Natural killer cell (primary cell): ENCODE data around the gene LHFPL2. TPM values are rescaled to one million over a fixed set of nuclear protein-coding genes. Genes with fewer than 3 reads are reported as not detected.

Source experiments
- ATAC-seq, 3 donors: fragments of 150-1000 bp in 2 of 3; fragments of 200-7000 bp in 1 of 3; cut with Tn5 transposase; 1 replicate in 1 of 3; 2 replicates in 2 of 3; pipeline ENCODE4 v1.10.0; 2021; ENCODE audit warnings: mild to moderate bottlenecking in 2 of 3, moderate library complexity in 2 of 3
- DNase-seq, 2 donors: peaks; one replicate each; pipeline versions ENCODE4 v3.0.0 to v3.0.0-alpha.2; 2013 to 2021; ENCODE audit warnings: mixed read lengths in 1 of 2
- H3K27ac ChIP-seq: one replicate; pipeline ENCODE4 v1.5.1; 2013; ENCODE audit warnings: mild to moderate bottlenecking, low read length
- H3K27me3 ChIP-seq: one replicate; pipeline ENCODE4 v1.6.1; 2013; ENCODE audit warnings: low read length; ENCODE audit not compliant: control insufficient read depth, insufficient read depth
- H3K36me3 ChIP-seq: one replicate; pipeline ENCODE4 v1.6.1; 2013; ENCODE audit warnings: low read length; ENCODE audit not compliant: control insufficient read depth, insufficient read depth
- H3K4me1 ChIP-seq: one replicate; pipeline ENCODE4 v1.6.1; 2013; ENCODE audit warnings: low read length; ENCODE audit not compliant: control insufficient read depth, insufficient read depth
- H3K4me3 ChIP-seq: one replicate; pipeline ENCODE4 v1.5.1; 2013; ENCODE audit warnings: low read length
- H3K9me3 ChIP-seq: one replicate; pipeline ENCODE4 v1.6.1; 2013; ENCODE audit warnings: low read length; ENCODE audit not compliant: control insufficient read depth, insufficient read depth
- H3K27ac Mint-ChIP-seq, 2 donors: one replicate each; pipeline ENCODE4 v1.8.0; 2022; ENCODE audit warnings: mild to moderate bottlenecking in 2 of 2, mixed read lengths in 2 of 2, moderate library complexity in 1 of 2
- H3K27me3 Mint-ChIP-seq, 2 donors: one replicate each; pipeline ENCODE4 v1.8.0; 2022; ENCODE audit warnings: low read depth in 2 of 2, mixed read lengths in 2 of 2
- H3K36me3 Mint-ChIP-seq: one replicate; pipeline ENCODE4 v1.8.0; 2022; ENCODE audit warnings: mixed read lengths
- H3K4me1 Mint-ChIP-seq, 2 donors: one replicate each; pipeline ENCODE4 v1.8.0; 2022; ENCODE audit warnings: mixed read lengths in 2 of 2
- H3K4me3 Mint-ChIP-seq: one replicate; pipeline ENCODE4 v1.8.0; 2022; ENCODE audit warnings: mild to moderate bottlenecking, moderate library complexity, mixed read lengths
- H3K9me3 Mint-ChIP-seq, 2 donors: one replicate each; pipeline ENCODE4 v1.8.0; 2022; ENCODE audit warnings: mixed read lengths in 2 of 2
- WGBS: methylation state at CpG from one replicate; pipeline ENCODE4 v1.1.7; 2013; ENCODE audit warnings: missing lambda C conversion rate; ENCODE audit not compliant: insufficient coverage; 5-methylcytosine and 5-hydroxymethylcytosine counted together
- intact Hi-C: fragments of 100-400 bp; cut with micrococcal nuclease; formaldehyde crosslinking; loops from one replicate; pipeline ENCODE4 v1.14.2; 2022
- total RNA-seq, 4 donors: library from RNA; stranded (reverse); fragments of 120-200 nt in 1 of 4; gene quantifications; one replicate each; pipeline versions ENCODE4 v1.2.3 to v1.2.4, GENCODE V29; 2013 to 2022
- TF ChIP-seq, protein P1 (sequence below): fragments of 200-600 bp; IDR thresholded peaks from one replicate; pipeline ENCODE4 v1.8.0; 2022; ENCODE audit warnings: antibody characterized with exemption

LHFPL2 gene
- total RNA-seq, 3 donors from 2014 or later (not counting 1 experiment from before 2014, with no cell fraction given) = 0.85 to 1.9 (median 1.00) TPM

DNA sequence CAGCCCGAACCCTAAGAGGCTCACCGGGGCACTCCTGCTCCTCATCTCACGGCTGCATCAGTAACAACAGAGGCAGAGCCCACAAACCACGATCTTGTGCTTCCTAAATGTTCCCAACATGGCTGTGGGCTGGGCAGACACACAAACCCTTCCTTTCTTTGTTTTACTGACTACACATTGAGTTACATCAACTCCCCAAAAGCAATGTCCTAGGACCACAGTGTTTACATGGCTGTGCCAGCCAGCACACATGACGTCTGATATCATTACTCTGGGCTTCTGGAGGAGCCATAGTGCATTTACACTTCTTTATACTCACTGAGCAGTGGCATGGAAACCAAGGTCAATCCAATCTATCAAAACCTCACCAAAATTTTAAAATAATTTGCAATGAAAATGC is 101.4 kb downstream of the LHFPL2 start:
- Histone ChIP-seq H3K4me1 (peaks cover 14% of the 10 kb centered on the region), H3K27me3 (no peaks in the 10 kb centered on the region), H3K9me3 (no peaks in the 10 kb centered on the region), H3K36me3 (no peaks in the 10 kb centered on the region), H3K27ac (no peak overlapping the region), H3K4me3 (no peak overlapping the region)
- Mint-ChIP-seq H3K4me1 (peaks cover 0 to under 1% of the 10 kb centered on the region in 2 donors), H3K27ac (no peak overlapping the region), H3K9me3 (no peaks in the 10 kb centered on the region), H3K27me3 (no peaks in the 10 kb centered on the region), H3K4me3 (no peak overlapping the region), H3K36me3 (no peaks in the 10 kb centered on the region)
- ATAC-seq (no peak), DNase-seq (no peak)
- TF ChIP-seq, protein P1, sequence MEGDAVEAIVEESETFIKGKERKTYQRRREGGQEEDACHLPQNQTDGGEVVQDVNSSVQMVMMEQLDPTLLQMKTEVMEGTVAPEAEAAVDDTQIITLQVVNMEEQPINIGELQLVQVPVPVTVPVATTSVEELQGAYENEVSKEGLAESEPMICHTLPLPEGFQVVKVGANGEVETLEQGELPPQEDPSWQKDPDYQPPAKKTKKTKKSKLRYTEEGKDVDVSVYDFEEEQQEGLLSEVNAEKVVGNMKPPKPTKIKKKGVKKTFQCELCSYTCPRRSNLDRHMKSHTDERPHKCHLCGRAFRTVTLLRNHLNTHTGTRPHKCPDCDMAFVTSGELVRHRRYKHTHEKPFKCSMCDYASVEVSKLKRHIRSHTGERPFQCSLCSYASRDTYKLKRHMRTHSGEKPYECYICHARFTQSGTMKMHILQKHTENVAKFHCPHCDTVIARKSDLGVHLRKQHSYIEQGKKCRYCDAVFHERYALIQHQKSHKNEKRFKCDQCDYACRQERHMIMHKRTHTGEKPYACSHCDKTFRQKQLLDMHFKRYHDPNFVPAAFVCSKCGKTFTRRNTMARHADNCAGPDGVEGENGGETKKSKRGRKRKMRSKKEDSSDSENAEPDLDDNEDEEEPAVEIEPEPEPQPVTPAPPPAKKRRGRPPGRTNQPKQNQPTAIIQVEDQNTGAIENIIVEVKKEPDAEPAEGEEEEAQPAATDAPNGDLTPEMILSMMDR = no peak
- WGBS = 61% methylated on average over 5 of the region's 5 CpGs
- intact Hi-C loops = no loop called here

DNA sequence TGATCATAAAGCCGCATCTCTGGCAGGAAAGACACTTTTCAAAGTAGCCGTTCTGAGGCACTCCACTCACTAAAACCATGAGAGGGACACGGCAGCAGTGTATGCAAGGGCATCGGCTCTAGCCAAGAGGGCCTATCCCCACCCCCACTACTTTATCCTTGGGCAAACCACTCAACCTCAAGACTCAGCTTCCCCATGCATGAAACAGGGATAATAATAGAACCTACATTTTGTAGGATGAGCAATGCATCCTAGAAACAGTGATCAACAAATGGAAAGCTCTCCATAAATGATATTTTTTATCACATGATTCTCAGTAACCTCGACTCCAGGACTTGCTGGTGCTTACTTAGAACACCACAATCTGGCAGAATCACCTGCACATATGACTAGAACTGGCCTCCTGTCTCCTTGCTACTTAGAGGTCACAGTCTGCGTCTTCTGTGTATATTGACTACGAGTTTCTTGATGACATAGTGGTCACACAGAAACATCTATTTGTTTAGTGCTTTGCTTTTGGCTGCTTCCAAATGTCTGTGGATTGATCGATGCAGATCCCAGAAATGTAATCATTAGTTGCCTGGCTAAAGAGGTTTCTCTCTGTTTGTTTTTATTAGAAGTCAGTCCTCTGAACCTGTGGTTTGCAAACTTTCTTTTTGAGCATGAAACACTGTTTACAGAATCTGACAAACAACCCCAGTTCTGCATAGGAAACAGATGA is 102.1 kb downstream of the LHFPL2 start:
- no peak overlapping the region for H3K4me3 Mint-ChIP-seq
- Histone ChIP-seq H3K27me3 (no peaks in the 10 kb centered on the region), H3K9me3 (no peaks in the 10 kb centered on the region), H3K27ac (no peak overlapping the region), H3K4me3 (no peak overlapping the region), H3K36me3 (no peaks in the 10 kb centered on the region), H3K4me1 (peaks cover 13% of the 10 kb centered on the region)
- intact Hi-C loops = no loop called here
- H3K36me3 Mint-ChIP-seq = no peaks in the 10 kb centered on the region
- DNase-seq (no peak), ATAC-seq (no peak)
- H3K27ac Mint-ChIP-seq = no peak overlapping the region
- H3K27me3 Mint-ChIP-seq = no peaks in the 10 kb centered on the region
- TF ChIP-seq, protein P1 = no peak
- WGBS = 83% methylated on average over 7 of the region's 8 CpGs
- H3K4me1 Mint-ChIP-seq = no peaks in the 10 kb centered on the region
- no peaks in the 10 kb centered on the region for H3K9me3 Mint-ChIP-seq

DNA sequence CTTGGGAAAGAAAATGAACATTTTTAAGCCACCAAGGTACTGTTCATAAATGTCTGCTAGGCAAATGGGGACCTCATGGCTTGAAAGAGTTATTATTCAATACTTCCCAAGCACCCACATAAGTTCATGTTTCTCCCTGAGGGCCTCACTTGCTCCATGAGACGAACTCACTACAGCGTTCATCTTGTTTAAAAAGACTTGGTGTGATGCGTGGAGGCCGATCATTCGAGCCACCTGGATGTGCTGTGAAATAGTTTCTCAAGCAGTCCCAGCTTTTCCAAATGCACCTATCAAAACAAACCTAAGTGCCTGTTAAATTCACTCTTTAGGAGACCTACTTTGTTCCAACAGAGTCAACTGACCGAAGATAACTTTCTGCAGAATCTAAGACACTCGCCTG is 103.2 kb downstream of the LHFPL2 start:
- H3K4me3 ChIP-seq = no peak overlapping the region
- H3K4me1 ChIP-seq = peaks cover 24% of the 10 kb centered on the region
- Mint-ChIP-seq H3K4me3 (no peak overlapping the region), H3K27me3 (no peaks in the 10 kb centered on the region), H3K9me3 (no peaks in the 10 kb centered on the region), H3K27ac (no peak overlapping the region), H3K4me1 (no peaks in the 10 kb centered on the region), H3K36me3 (no peaks in the 10 kb centered on the region)
- no peak for DNase-seq
- 87% methylated on average over 7 of the region's 7 CpGs for WGBS
- no peaks in the 10 kb centered on the region for H3K36me3 ChIP-seq
- ATAC-seq = no peak
- H3K27me3 ChIP-seq = no peaks in the 10 kb centered on the region
- intact Hi-C loops = no loop called here
- H3K27ac ChIP-seq = no peak overlapping the region
- TF ChIP-seq, protein P1 = no peak
- no peaks in the 10 kb centered on the region for H3K9me3 ChIP-seq
